Measurements from ENCODE around the gene KDR.

DNA sequence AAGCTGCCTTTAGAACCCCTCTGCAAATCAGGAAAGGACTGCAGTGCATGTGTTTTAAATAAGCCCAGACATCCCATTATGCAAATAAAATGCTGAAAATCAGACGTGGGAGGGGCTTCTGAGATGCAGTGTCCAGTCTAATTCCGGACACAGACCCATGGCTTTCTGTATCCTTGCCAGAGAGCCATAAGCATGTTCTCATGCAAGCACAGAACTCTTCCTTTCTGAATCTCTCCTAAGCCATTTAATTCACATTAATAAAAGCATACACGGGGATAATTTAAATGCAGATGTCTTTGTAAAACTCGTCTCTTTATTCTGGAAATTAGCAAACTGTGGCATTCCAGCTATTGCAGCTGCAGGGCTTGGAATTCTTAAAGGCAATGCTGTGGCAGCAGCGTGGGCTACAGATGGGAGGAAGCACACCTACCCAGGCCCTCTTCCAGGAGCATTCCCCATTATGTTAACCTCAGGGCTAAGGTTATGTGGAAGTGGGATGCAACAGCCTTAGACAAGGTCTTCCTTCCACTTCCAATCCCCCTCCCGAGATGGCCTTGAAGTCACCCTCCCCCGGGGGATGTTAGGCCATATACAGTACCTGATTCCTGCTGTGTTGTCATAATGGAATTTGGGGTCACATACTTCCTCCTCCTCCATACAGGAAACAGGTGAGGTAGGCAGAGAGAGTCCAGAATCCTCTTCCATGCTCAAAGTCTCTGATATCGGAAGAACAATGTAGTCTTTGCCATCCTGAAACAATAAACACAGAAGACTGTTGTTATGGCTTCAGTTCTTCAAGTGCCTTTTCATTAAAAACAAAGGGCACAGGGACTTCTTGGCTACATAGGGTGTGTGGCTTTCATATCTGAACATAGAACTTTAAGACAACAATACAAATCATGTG lies 38.1 kb downstream of the KDR start:
- TF ChIP-seq, protein P1, sequence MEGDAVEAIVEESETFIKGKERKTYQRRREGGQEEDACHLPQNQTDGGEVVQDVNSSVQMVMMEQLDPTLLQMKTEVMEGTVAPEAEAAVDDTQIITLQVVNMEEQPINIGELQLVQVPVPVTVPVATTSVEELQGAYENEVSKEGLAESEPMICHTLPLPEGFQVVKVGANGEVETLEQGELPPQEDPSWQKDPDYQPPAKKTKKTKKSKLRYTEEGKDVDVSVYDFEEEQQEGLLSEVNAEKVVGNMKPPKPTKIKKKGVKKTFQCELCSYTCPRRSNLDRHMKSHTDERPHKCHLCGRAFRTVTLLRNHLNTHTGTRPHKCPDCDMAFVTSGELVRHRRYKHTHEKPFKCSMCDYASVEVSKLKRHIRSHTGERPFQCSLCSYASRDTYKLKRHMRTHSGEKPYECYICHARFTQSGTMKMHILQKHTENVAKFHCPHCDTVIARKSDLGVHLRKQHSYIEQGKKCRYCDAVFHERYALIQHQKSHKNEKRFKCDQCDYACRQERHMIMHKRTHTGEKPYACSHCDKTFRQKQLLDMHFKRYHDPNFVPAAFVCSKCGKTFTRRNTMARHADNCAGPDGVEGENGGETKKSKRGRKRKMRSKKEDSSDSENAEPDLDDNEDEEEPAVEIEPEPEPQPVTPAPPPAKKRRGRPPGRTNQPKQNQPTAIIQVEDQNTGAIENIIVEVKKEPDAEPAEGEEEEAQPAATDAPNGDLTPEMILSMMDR (IDR thresholded peaks at IDR 0.05): no peak
- no peak for TF ChIP-seq POLR2A (IDR thresholded peaks at IDR 0.05)
